ENCODE measurements around the gene LRP3.

LRP3 gene

GRCh38 chr19:33219261-33219815, 25.2 kb downstream of the LRP3 start:
- Histone ChIP-seq H3K9me3 (ENCODE audit: low read length) (no peaks in the 10 kb centered on the region), H3K27me3 (ENCODE audit: insufficient read depth, low read length) (0 out of 2 replicates have a peak, but pooled peaks cover 4% of the 10 kb centered on the region), H3K27ac (ENCODE audit: low read depth, low read length, poor library complexity, severe bottlenecking) (no peak overlapping the region), H4K20me1 (ENCODE audit: insufficient read depth, low read length) (no peaks in the 10 kb centered on the region), H3K36me3 (ENCODE audit: insufficient read depth, low read length) (no peaks in the 10 kb centered on the region), H3K4me3 (ENCODE audit: low read depth, low read length, poor library complexity, severe bottlenecking) (no peak overlapping the region), H3K9ac (ENCODE audit: low read length) (no peak overlapping the region), H3K9me2 (ENCODE audit: low read depth, low read length) (no peaks in the 10 kb centered on the region), H3K4me2 (ENCODE audit: low read length) (no peak overlapping the region), H3K4me1 (ENCODE audit: insufficient read depth, low read length, severe bottlenecking) (no peaks in the 10 kb centered on the region), H2AFZ (ENCODE audit: low read length) (no peak overlapping the region), H3F3A (ENCODE audit: insufficient read depth, low read length) (no peaks in the 10 kb centered on the region), H3K79me2 (ENCODE audit: insufficient read depth, low read length) (no peaks in the 10 kb centered on the region)
- TF ChIP-seq EZH2 (IDR thresholded peaks at IDR 0.05; ENCODE audit: borderline replicate concordance, low read length) (no peak), CTCF (IDR thresholded peaks at IDR 0.05; ENCODE audit: low read length) (peak; percentile 21; the same call in 1 of the 2 replicates)

GRCh38 chr19:33220115-33220514, 26.0 kb downstream of the LRP3 start:
- Histone ChIP-seq H2AFZ (ENCODE audit: low read length) (no peak overlapping the region), H3K27ac (ENCODE audit: low read depth, low read length, poor library complexity, severe bottlenecking) (no peak overlapping the region), H3K4me3 (ENCODE audit: low read depth, low read length, poor library complexity, severe bottlenecking) (no peak overlapping the region), H3F3A (ENCODE audit: insufficient read depth, low read length) (no peaks in the 10 kb centered on the region), H3K4me1 (ENCODE audit: insufficient read depth, low read length, severe bottlenecking) (no peaks in the 10 kb centered on the region), H4K20me1 (ENCODE audit: insufficient read depth, low read length) (no peaks in the 10 kb centered on the region), H3K79me2 (ENCODE audit: insufficient read depth, low read length) (no peaks in the 10 kb centered on the region), H3K4me2 (ENCODE audit: low read length) (no peak overlapping the region), H3K9me2 (ENCODE audit: low read depth, low read length) (no peaks in the 10 kb centered on the region), H3K36me3 (ENCODE audit: insufficient read depth, low read length) (no peaks in the 10 kb centered on the region), H3K9ac (ENCODE audit: low read length) (no peak overlapping the region), H3K27me3 (ENCODE audit: insufficient read depth, low read length) (0 out of 2 replicates have a peak, but pooled peaks cover 4% of the 10 kb centered on the region), H3K9me3 (ENCODE audit: low read length) (no peaks in the 10 kb centered on the region)
- TF ChIP-seq CTCF (IDR thresholded peaks at IDR 0.05; ENCODE audit: low read length) (no peak), EZH2 (IDR thresholded peaks at IDR 0.05; ENCODE audit: borderline replicate concordance, low read length) (no peak)

GRCh38 chr19:33220735-33221134, 26.6 kb downstream of the LRP3 start:
- no peak overlapping the region for H3K4me3 ChIP-seq (ENCODE audit: low read depth, low read length, poor library complexity, severe bottlenecking)
- H2AFZ ChIP-seq (ENCODE audit: low read length), result no peak overlapping the region
- 0 out of 2 replicates have a peak, but pooled peaks cover 4% of the 10 kb centered on the region for H3K27me3 ChIP-seq (ENCODE audit: insufficient read depth, low read length)
- no peaks in the 10 kb centered on the region for H3K4me1 ChIP-seq (ENCODE audit: insufficient read depth, low read length, severe bottlenecking)
- H3F3A ChIP-seq (ENCODE audit: insufficient read depth, low read length), result no peaks in the 10 kb centered on the region
- H3K9me2 ChIP-seq (ENCODE audit: low read depth, low read length), result no peaks in the 10 kb centered on the region
- no peak overlapping the region for H3K9ac ChIP-seq (ENCODE audit: low read length)
- H3K79me2 ChIP-seq (ENCODE audit: insufficient read depth, low read length), result no peaks in the 10 kb centered on the region
- no peak overlapping the region for H3K4me2 ChIP-seq (ENCODE audit: low read length)
- no peaks in the 10 kb centered on the region for H3K9me3 ChIP-seq (ENCODE audit: low read length)
- H3K27ac ChIP-seq (ENCODE audit: low read depth, low read length, poor library complexity, severe bottlenecking), result no peak overlapping the region
- no peaks in the 10 kb centered on the region for H4K20me1 ChIP-seq (ENCODE audit: insufficient read depth, low read length)
- TF ChIP-seq CTCF (IDR thresholded peaks at IDR 0.05; ENCODE audit: low read length) (no peak), EZH2 (IDR thresholded peaks at IDR 0.05; ENCODE audit: borderline replicate concordance, low read length) (no peak)
- no peaks in the 10 kb centered on the region for H3K36me3 ChIP-seq (ENCODE audit: insufficient read depth, low read length)
